ENCODE measurements around the gene SH3BP2. TPM values are rescaled to one million over a fixed set of nuclear protein-coding genes. Genes with fewer than 3 reads are reported as not detected.

SH3BP2 gene
- total and polyA plus RNA-seq, 9 donors: 5.3 to 46.9 (median 22.7) TPM

- intact Hi-C loops (cut with DNase I): loop anchor here (2.0 to 10.0 kb wide), 4 partner anchors 169 to 273 kb away; no protein-coding TSS in a partner anchor
- WGBS, 3 donors: 31 to 62% (median 46%) methylated on average over 17 to 23 of the region's 23 CpGs
- peak overlapping the region; percentile 47 for H3K4me3 ChIP-seq
- no peaks in the 10 kb centered on the region for H3K27me3 ChIP-seq
- TF ChIP-seq EP300 (IDR thresholded peaks at IDR 0.05) (no peak), CTCF (IDR thresholded peaks at IDR 0.05) (no peak), POLR2A (IDR thresholded peaks at IDR 0.05) (no peak)
- peaks cover 2% of the 10 kb centered on the region for H3K4me1 ChIP-seq (ENCODE audit: insufficient read depth)
- H3K9me3 ChIP-seq: no peaks in the 10 kb centered on the region
- peak overlapping the region in 1 of 2 donors; percentile 29 for H3K27ac ChIP-seq
- H3K36me3 ChIP-seq: no peaks in the 10 kb centered on the region
- peak in 1 of 5 donors; percentile 36 for DNase-seq
Measured at GRCh38 chr4:2763511-2763967, 29.3 kb upstream of the SH3BP2 start.

- no peak for DNase-seq
- Histone ChIP-seq H3K27me3 (no peaks in the 10 kb centered on the region), H3K4me1 (ENCODE audit: insufficient read depth) (peaks cover 2% of the 10 kb centered on the region), H3K27ac (no peak overlapping the region), H3K36me3 (no peaks in the 10 kb centered on the region), H3K9me3 (no peaks in the 10 kb centered on the region), H3K4me3 (no peak overlapping the region)
- intact Hi-C loops (cut with DNase I): loop anchor here in 2 of 4 donors (10.0 kb wide), 1 partner anchor 169 kb away; no protein-coding TSS in a partner anchor
- WGBS, 3 donors: 91 to 93% (median 91%) methylated on average over 12 of the region's 12 CpGs
- TF ChIP-seq CTCF (IDR thresholded peaks at IDR 0.05): no peak
- no peak for TF ChIP-seq POLR2A (IDR thresholded peaks at IDR 0.05)
- no peak for TF ChIP-seq EP300 (IDR thresholded peaks at IDR 0.05)
Measured at GRCh38 chr4:2765832-2766526, 26.9 kb upstream of the SH3BP2 start.

- no peak for DNase-seq
- no peak for TF ChIP-seq POLR2A (IDR thresholded peaks at IDR 0.05)
- no peak for TF ChIP-seq CTCF (IDR thresholded peaks at IDR 0.05)
- H3K4me3 ChIP-seq: no peak overlapping the region
- peaks cover 2% of the 10 kb centered on the region for H3K4me1 ChIP-seq (ENCODE audit: insufficient read depth)
- no peaks in the 10 kb centered on the region for H3K36me3 ChIP-seq
- WGBS, 3 donors: 89 to 95% (median 89%) methylated on average over 5 of the region's 5 CpGs
- intact Hi-C loops (cut with DNase I): loop anchor here in 2 of 4 donors (10.0 kb wide), 1 partner anchor 168 kb away; no protein-coding TSS in a partner anchor
- H3K9me3 ChIP-seq: no peaks in the 10 kb centered on the region
- H3K27me3 ChIP-seq: no peaks in the 10 kb centered on the region
- H3K27ac ChIP-seq: no peak overlapping the region
Measured at GRCh38 chr4:2767046-2767704, 25.7 kb upstream of the SH3BP2 start.

- Histone ChIP-seq H3K36me3 (no peaks in the 10 kb centered on the region), H3K4me3 (no peak overlapping the region), H3K27ac (no peak overlapping the region), H3K4me1 (ENCODE audit: insufficient read depth) (peaks cover 2% of the 10 kb centered on the region), H3K27me3 (no peaks in the 10 kb centered on the region), H3K9me3 (no peaks in the 10 kb centered on the region)
- intact Hi-C loops (cut with DNase I): loop anchor here in 2 of 4 donors (10.0 kb wide), 1 partner anchor 167 kb away; no protein-coding TSS in a partner anchor
- no peak for DNase-seq
- no peak for TF ChIP-seq EP300 (IDR thresholded peaks at IDR 0.05)
- TF ChIP-seq POLR2A (IDR thresholded peaks at IDR 0.05): no peak
- no peak for TF ChIP-seq CTCF (IDR thresholded peaks at IDR 0.05)
- 76 to 79% (median 78%) methylated on average over 11 of the region's 11 CpGs for WGBS, 3 donors
Measured at GRCh38 chr4:2767705-2768074, 25.2 kb upstream of the SH3BP2 start.
